K562 (cell line): ENCODE measurements around the gene PRR35. TPM values are rescaled to one million over a fixed set of nuclear protein-coding genes. Genes with fewer than 3 reads are reported as not detected.

Experiments used
- ATAC-seq: fragments of 200-7000 bp; cut with Tn5 transposase; 3 replicates; pipeline ENCODE4 v1.9.1; 2020; ENCODE audit warnings: moderate library complexity
- BruUV-seq: library from RNA; stranded (reverse); fragments of 400-500 nt; replicated peaks from 2 replicates; lab custom pipeline; 2021; lab: Mats Ljungman, UMichigan
- CTCF ChIA-PET: fragments of 300-600 bp; formaldehyde crosslinking; extraction: SDS; loops from one replicate; lab custom pipeline; 2021; ENCODE audit warnings: low intra/inter-chr PET ratio; lab: Yijun Ruan, JAX
- POLR2A ChIA-PET: fragments of 300-600, 350-650 bp; sonication (Branson Sonifier 250); formaldehyde crosslinking; extraction: SDS; loops from one replicate; lab custom pipeline; 2021; ENCODE audit warnings: antibody characterized with exemption, inconsistent platforms; lab: Yijun Ruan, JAX
- DNase-seq, 4 experiments: peaks; one replicate each; pipeline versions ENCODE4 v3.0.0 to v3.0.0-alpha.2; 2011 to 2018; ENCODE audit warnings: low spot score in 3 of 4, mixed read lengths in 3 of 4; ENCODE audit errors: extremely low read depth in 1 of 4
- FAIRE-seq: peaks from 2 replicates; lab custom pipeline; 2011; peaks lifted over from hg19 to GRCh38; lab: Jason Lieb, UNC
- H2AFZ ChIP-seq: 2 replicates; pipeline ENCODE4 v1.6.0; 2011; ENCODE audit warnings: low read depth, low read length, control low read depth, inconsistent platforms
- H3K27ac ChIP-seq: fragments of 200-600 bp; 3 replicates; pipeline ENCODE4 v1.8.0; 2011; ENCODE audit warnings: low read depth, mild to moderate bottlenecking, control low read depth, inconsistent platforms, low read length, moderate library complexity, mixed read lengths; ENCODE audit errors: extremely low read depth
- H3K27me3 ChIP-seq, 2 experiments: fragments of 300-600 bp in 1 of 2; 2 replicates in 1 of 2; 3 replicates in 1 of 2; pipeline versions ENCODE4 v1.6.0 to v1.8.0; 2011; ENCODE audit warnings: inconsistent platforms in 2 of 2, low read length in 2 of 2, mild to moderate bottlenecking in 1 of 2, mixed read lengths in 1 of 2, moderate library complexity in 1 of 2; ENCODE audit not compliant: control insufficient read depth in 2 of 2, insufficient read depth in 2 of 2
- H3K36me3 ChIP-seq: fragments of 300-600 bp; 3 replicates; pipeline ENCODE4 v1.8.0; 2011; ENCODE audit warnings: mild to moderate bottlenecking, low read length, inconsistent platforms; ENCODE audit not compliant: control insufficient read depth, insufficient read depth
- H3K4me1 ChIP-seq, 2 experiments: fragments of 200-600 bp in 1 of 2; replicated peaks in 1 of 2; 2 replicates in 1 of 2; 3 replicates in 1 of 2; pipeline versions ENCODE4 v1.5.1 to v1.8.0; 2011; ENCODE audit warnings: inconsistent platforms in 2 of 2, low read length in 2 of 2, mild to moderate bottlenecking in 1 of 2, mixed read lengths in 1 of 2, moderate library complexity in 1 of 2; ENCODE audit not compliant: control insufficient read depth in 2 of 2, insufficient read depth in 2 of 2
- H3K4me2 ChIP-seq: 2 replicates; pipeline ENCODE4 v1.6.1; 2011; ENCODE audit warnings: low read length, control low read depth, inconsistent platforms, mixed read lengths; ENCODE audit not compliant: insufficient read depth
- H3K4me3 ChIP-seq: fragments of 200-600 bp; sonication (generic), shearing (Covaris generic); 2 replicates; pipeline ENCODE4 v1.5.1; 2016; ENCODE audit warnings: control low read depth, inconsistent platforms
- H3K79me2 ChIP-seq: fragments of 200-600 bp; 3 replicates; pipeline ENCODE4 v1.8.0; 2011; ENCODE audit warnings: low read length, inconsistent platforms; ENCODE audit not compliant: control insufficient read depth, insufficient read depth
- H3K9ac ChIP-seq, 2 experiments: 2 replicates each; pipeline versions ENCODE4 v1.6.0 to v1.6.1; 2011; ENCODE audit warnings: low read depth in 2 of 2, low read length in 2 of 2, control low read depth in 1 of 2, inconsistent platforms in 1 of 2, mild to moderate bottlenecking in 1 of 2, mixed read lengths in 1 of 2; ENCODE audit not compliant: insufficient read depth in 1 of 2
- H3K9me1 ChIP-seq: one replicate; pipeline ENCODE4 v1.6.0; 2011; ENCODE audit warnings: inconsistent platforms, mild to moderate bottlenecking, low read length, moderate library complexity; ENCODE audit not compliant: control insufficient read depth, insufficient read depth
- H3K9me3 ChIP-seq: replicated peaks from 2 replicates; pipeline ENCODE4 v1.5.1; 2011; ENCODE audit warnings: low read depth, low read length, inconsistent platforms; ENCODE audit not compliant: control insufficient read depth, insufficient read depth
- H4K20me1 ChIP-seq: replicated peaks from 2 replicates; pipeline ENCODE4 v1.6.1; 2011; ENCODE audit warnings: low read length, inconsistent platforms, mixed read lengths; ENCODE audit not compliant: control insufficient read depth, insufficient read depth
- CBX2 ChIP-seq: fragments of 200-600 bp; sonication (generic); IDR thresholded peaks from one replicate; pipeline ENCODE4 v1.6.1; 2012; ENCODE audit warnings: mild to moderate bottlenecking, low read length, inconsistent platforms; ENCODE audit not compliant: insufficient read depth, poor library complexity, severe bottlenecking
- CEBPG ChIP-seq, 3 experiments: fragments of 200-800 bp in 1 of 3; sonication (Bioruptor generic) in 1 of 3; sonication (generic) in 1 of 3; formaldehyde crosslinking in 1 of 3; IDR thresholded peaks in 2 of 3; conservative IDR thresholded peaks in 1 of 3; 2 replicates each; pipeline versions ENCODE4 v1.6.1 to v1.8.0; 2016 to 2022; ENCODE audit warnings: missing compliant biosample characterization in 2 of 3, missing genetic modification characterization in 2 of 3, mild to moderate bottlenecking in 1 of 3, missing genetic modification reagents in 1 of 3
- KLF10 ChIP-seq: fragments of 250-450 bp; sonication (Bioruptor Pico); IDR thresholded peaks from 2 replicates; pipeline ENCODE4 v1.6.1; 2021; ENCODE audit warnings: matching md5 sums
- NFIC ChIP-seq: fragments of 450-650 bp; IDR thresholded peaks from 2 replicates; pipeline ENCODE4 v1.6.1; 2017; ENCODE audit warnings: mild to moderate bottlenecking, inconsistent platforms
- SAP30 ChIP-seq: fragments of 200-600 bp; sonication (generic); IDR thresholded peaks from 2 replicates; pipeline ENCODE4 v1.6.1; 2012; ENCODE audit warnings: borderline replicate concordance, low read depth, mild to moderate bottlenecking, moderate library complexity, low read length, control low read depth, inconsistent platforms; ENCODE audit not compliant: insufficient read depth, poor library complexity, severe bottlenecking
- SRSF1 ChIP-seq: fragments of 200-400 bp; formaldehyde crosslinking; IDR thresholded peaks from 2 replicates; pipeline ENCODE4 v1.6.1; 2017; ENCODE audit warnings: mild to moderate bottlenecking, low read depth, low read length, moderate library complexity
- THRAP3 ChIP-seq: fragments of 450-650 bp; IDR thresholded peaks from 2 replicates; pipeline ENCODE4 v1.6.1; 2016; ENCODE audit warnings: mild to moderate bottlenecking, inconsistent platforms, borderline replicate concordance
- TRIM24 ChIP-seq, 2 experiments: fragments of 450-650 bp; IDR thresholded peaks; 2 replicates each; pipeline ENCODE4 v1.6.1; 2016
- ZKSCAN1 ChIP-seq: fragments of 150-350 bp; IDR thresholded peaks from 2 replicates; pipeline ENCODE4 v1.6.1; 2016; ENCODE audit warnings: low read depth, low read length
- ZNF184 ChIP-seq: sonication (generic); formaldehyde crosslinking; IDR thresholded peaks from 2 replicates; pipeline ENCODE4 v1.5.0; 2020; ENCODE audit warnings: missing genetic modification reagents
- ZNF197 ChIP-seq: fragments of 200-800 bp; sonication (Bioruptor generic); IDR thresholded peaks from 2 replicates; pipeline ENCODE4 v1.6.1; 2016; ENCODE audit warnings: low read depth, missing genetic modification characterization, missing compliant biosample characterization
- WGBS: fragments of 100-300 bp; shearing (Covaris generic); methylation state at CpG from one replicate; pipeline ENCODE4 v1.1.6; 2016; ENCODE audit warnings: low coverage, mixed read lengths; ENCODE audit not compliant: insufficient coverage; ENCODE audit errors: missing lambda C conversion rate; 5-methylcytosine and 5-hydroxymethylcytosine counted together
- in situ Hi-C: fragments of 300-500 bp; cut with MboI; formaldehyde crosslinking; loops from 4 replicates; pipeline ENCODE4 v1.15.0; 2018; ENCODE audit warnings: inconsistent platforms, mixed read lengths
- intact Hi-C: fragments of 100-400 bp; cut with micrococcal nuclease; formaldehyde crosslinking; loops from 2 replicates; pipeline ENCODE4 v1.14.2; 2022
- polyA plus RNA-seq, 8 experiments: library from polyadenylated mRNA; depleted of rRNA in 4 of 8; stranded (reverse) in 5 of 8; unstranded in 3 of 8; fragments of >200 nt; fragmentation: Nextera tagmentation in 2 of 8; fragmentation: Illumina TruSeq in 1 of 8; extraction: Ambion mirVana in 2 of 8; extraction: Trizol in 1 of 8; gene quantifications; 2 replicates each; pipeline versions ENCODE4 v1.2.1 to v1.2.3, GENCODE V29; 2011 to 2014; ENCODE audit warnings: inconsistent platforms in 1 of 8, missing spikeins in 1 of 8
- total RNA-seq, 7 experiments: library from RNA; depleted of rRNA in 6 of 7; stranded (reverse); fragments of >200 nt in 6 of 7; fragmentation: Illumina TruSeq in 2 of 7; extraction: Trizol in 2 of 7; gene quantifications; 2 replicates each; pipeline versions ENCODE4 v1.2.1 to v1.2.3, GENCODE V29; 2011 to 2021; ENCODE audit warnings: low replicate concordance in 1 of 7
- TF ChIP-seq, protein P1 (sequence below): fragments of 450-650 bp; formaldehyde crosslinking; IDR thresholded peaks from 2 replicates; pipeline ENCODE4 v1.4.0; 2020; ENCODE audit warnings: mild to moderate bottlenecking, mixed read lengths
- TF ChIP-seq, protein P2 (sequence below): sonication (generic); formaldehyde crosslinking; IDR thresholded peaks from 2 replicates; pipeline ENCODE4 v1.8.0; 2022; ENCODE audit warnings: mild to moderate bottlenecking, low read depth, missing genetic modification reagents
- TF ChIP-seq, protein P3 (sequence below): sonication (generic); formaldehyde crosslinking; IDR thresholded peaks from 2 replicates; pipeline ENCODE4 v1.8.1; 2023; ENCODE audit warnings: mild to moderate bottlenecking, missing genetic modification reagents

The PRR35 gene
- total and polyA plus RNA-seq, 9 of the 15 experiments (the other 6 are each of a cell fraction or from before 2014, with no cell fraction given) = 0.17 to 0.45 (median 0.21) TPM; not detected in 5

DNA sequence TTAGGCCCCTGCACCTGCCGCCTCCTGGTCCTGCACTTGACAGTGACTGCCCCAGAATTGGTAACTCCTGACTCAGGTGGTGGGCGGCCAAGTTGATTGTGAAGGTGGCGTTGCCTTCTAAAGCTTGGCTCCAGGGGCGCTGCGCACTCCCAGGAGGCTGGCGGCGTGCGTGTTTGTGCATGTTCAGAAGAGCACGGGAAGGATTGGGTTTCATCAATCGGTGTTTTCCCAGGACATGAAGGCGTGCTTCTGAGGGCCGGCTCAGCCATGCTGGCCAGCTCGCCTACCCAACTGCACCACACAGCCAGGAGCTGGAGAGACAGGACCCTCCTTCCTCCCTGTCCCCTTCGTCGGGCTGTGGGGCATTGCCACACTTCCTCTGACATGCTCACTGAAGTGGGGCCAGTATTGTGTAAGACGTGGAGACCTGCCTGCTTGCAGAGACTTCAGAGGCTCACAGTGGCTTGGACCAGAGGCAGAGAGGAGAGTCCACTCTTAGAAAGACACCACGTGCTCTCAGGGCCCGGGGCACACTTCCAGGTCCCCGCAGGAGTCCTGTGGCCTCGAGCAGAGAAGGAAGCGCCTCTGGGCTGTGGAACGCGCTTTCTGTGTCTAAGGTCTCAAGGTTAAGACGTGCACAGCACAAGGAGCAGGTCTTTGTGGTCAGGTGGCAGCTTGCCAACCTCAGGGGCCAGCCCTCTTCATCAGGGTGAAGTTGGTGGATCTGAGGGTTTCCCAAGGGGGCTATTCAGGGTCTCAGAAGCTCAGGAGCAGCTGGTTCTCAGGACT, 32.5 kb downstream of the PRR35 start:
- no peak for FAIRE-seq
- Histone ChIP-seq H3K9me3 (no peaks in the 10 kb centered on the region), H4K20me1 (peaks cover 16% of the 10 kb centered on the region), H3K27me3 (no peaks in the 10 kb centered on the region), H3K9me1 (peaks cover 7% of the 10 kb centered on the region), H2AFZ (no peak overlapping the region), H3K4me1 (peaks cover 14 to 59% of the 10 kb centered on the region in 2 experiments; a peak in 4 of 5 replicates), H3K36me3 (peaks cover 33% of the 10 kb centered on the region; the same call in 2 of the 3 replicates), H3K27ac (no peak overlapping the region), H3K9ac (peak overlapping the region in 1 of 2 experiments; percentile 82; a peak in 2 of 4 replicates), H3K4me3 (no peak overlapping the region), H3K79me2 (peaks cover 79% of the 10 kb centered on the region), H3K4me2 (no peak overlapping the region)
- POLR2A ChIA-PET = interaction anchor here (0.6 to 1.6 kb wide), 8 partner anchors 8 to 43 kb away, joined by 3 to 7 read pairs (median 4); partner anchors contain the start of gene METTL26
- no TSS peak for BruUV-seq
- CTCF ChIA-PET = no interaction called here
- in situ Hi-C loops = no loop called here
- 81% methylated on average over 24 of the region's 24 CpGs for WGBS
- ATAC-seq = no peak
- intact Hi-C loops = no loop called here
- DNase-seq = no peak
- TF ChIP-seq SAP30 = no peak
- TF ChIP-seq ZNF197 (CRISPR knock-in tag) = no peak
- TF ChIP-seq SRSF1 = no peak
- TF ChIP-seq CBX2 = no peak
- TF ChIP-seq, protein P1, sequence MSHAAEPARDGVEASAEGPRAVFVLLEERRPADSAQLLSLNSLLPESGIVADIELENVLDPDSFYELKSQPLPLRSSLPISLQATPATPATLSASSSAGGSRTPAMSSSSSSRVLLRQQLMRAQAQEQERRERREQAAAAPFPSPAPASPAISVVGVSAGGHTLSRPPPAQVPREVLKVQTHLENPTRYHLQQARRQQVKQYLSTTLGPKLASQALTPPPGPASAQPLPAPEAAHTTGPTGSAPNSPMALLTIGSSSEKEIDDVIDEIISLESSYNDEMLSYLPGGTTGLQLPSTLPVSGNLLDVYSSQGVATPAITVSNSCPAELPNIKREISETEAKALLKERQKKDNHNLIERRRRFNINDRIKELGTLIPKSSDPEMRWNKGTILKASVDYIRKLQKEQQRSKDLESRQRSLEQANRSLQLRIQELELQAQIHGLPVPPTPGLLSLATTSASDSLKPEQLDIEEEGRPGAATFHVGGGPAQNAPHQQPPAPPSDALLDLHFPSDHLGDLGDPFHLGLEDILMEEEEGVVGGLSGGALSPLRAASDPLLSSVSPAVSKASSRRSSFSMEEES = no peak
- TF ChIP-seq KLF10 (CRISPR knock-in tag) = no peak
- no peak for TF ChIP-seq TRIM24 (IDR thresholded peaks at IDR 0.05)
- TF ChIP-seq ZKSCAN1 = no peak
- TF ChIP-seq THRAP3 = no peak
- no peak for TF ChIP-seq ZNF184 (CRISPR knock-in tag)
- peak; percentile 68 for TF ChIP-seq NFIC
- 0 out of 2 replicates have a peak, but pooled peaks have one; percentile 49 for TF ChIP-seq CEBPG (CRISPR knock-in tag; IDR thresholded peaks at IDR 0.05)
- TF ChIP-seq CEBPG (tag; conservative IDR thresholded peaks at IDR 0.05 in 1 of 2, IDR thresholded peaks at IDR 0.05 in 1 of 2) = no peak
- TF ChIP-seq, protein P2, sequence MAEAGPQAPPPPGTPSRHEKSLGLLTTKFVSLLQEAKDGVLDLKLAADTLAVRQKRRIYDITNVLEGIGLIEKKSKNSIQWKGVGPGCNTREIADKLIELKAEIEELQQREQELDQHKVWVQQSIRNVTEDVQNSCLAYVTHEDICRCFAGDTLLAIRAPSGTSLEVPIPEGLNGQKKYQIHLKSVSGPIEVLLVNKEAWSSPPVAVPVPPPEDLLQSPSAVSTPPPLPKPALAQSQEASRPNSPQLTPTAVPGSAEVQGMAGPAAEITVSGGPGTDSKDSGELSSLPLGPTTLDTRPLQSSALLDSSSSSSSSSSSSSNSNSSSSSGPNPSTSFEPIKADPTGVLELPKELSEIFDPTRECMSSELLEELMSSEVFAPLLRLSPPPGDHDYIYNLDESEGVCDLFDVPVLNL = no peak
- TF ChIP-seq, protein P3, sequence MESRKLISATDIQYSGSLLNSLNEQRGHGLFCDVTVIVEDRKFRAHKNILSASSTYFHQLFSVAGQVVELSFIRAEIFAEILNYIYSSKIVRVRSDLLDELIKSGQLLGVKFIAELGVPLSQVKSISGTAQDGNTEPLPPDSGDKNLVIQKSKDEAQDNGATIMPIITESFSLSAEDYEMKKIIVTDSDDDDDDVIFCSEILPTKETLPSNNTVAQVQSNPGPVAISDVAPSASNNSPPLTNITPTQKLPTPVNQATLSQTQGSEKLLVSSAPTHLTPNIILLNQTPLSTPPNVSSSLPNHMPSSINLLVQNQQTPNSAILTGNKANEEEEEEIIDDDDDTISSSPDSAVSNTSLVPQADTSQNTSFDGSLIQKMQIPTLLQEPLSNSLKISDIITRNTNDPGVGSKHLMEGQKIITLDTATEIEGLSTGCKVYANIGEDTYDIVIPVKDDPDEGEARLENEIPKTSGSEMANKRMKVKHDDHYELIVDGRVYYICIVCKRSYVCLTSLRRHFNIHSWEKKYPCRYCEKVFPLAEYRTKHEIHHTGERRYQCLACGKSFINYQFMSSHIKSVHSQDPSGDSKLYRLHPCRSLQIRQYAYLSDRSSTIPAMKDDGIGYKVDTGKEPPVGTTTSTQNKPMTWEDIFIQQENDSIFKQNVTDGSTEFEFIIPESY (CRISPR knock-in tag) = 0 out of 2 replicates have a peak, but pooled peaks have one; percentile 50
